Body of pancreas (tissue), 4 donors: ENCODE results near the gene RHEX. TPM values are rescaled to one million over a fixed set of nuclear protein-coding genes. Genes with fewer than 3 reads are reported as not detected.

ENCODE experiments used
- ATAC-seq: fragments of 150-250 bp; one replicate; pipeline ENCODE4 v1.9.1; 2016
- DNase-seq, 4 donors: peaks; one replicate each; pipeline ENCODE4 v3.0.0-alpha.2; 2019
- H3K27ac ChIP-seq, 4 donors: fragments of 200-600 bp; sonication (generic); 1 replicate in 3 of 4; 2 replicates in 1 of 4; pipeline versions ENCODE4 v1.5.1 to v1.6.1; 2016 to 2019; ENCODE audit warnings: mild to moderate bottlenecking in 1 of 4, mixed read lengths in 1 of 4, moderate library complexity in 1 of 4
- H3K27me3 ChIP-seq, 2 donors: fragments of 200-600 bp; sonication (generic); one replicate each; pipeline ENCODE4 v1.6.0; 2016; ENCODE audit warnings: mild to moderate bottlenecking in 1 of 2
- H3K36me3 ChIP-seq, 2 donors: fragments of 200-600 bp; sonication (generic); replicated peaks in 1 of 2; 2 replicates each; pipeline ENCODE4 v1.5.1; 2016; ENCODE audit warnings: low read depth in 2 of 2; ENCODE audit not compliant: insufficient read depth in 1 of 2
- H3K4me1 ChIP-seq: fragments of 200-600 bp; sonication (generic); one replicate; pipeline ENCODE4 v1.6.0; 2016
- H3K4me3 ChIP-seq, 2 donors: fragments of 200-600 bp; sonication (generic); 1 replicate in 1 of 2; 2 replicates in 1 of 2; pipeline ENCODE4 v1.5.1; 2016 to 2019
- H3K9me3 ChIP-seq, 3 donors: fragments of 200-600 bp; sonication (generic); 1 replicate in 2 of 3; 2 replicates in 1 of 3; pipeline ENCODE4 v1.5.1; 2016
- POLR2A ChIP-seq, 3 donors: fragments of 450-650 bp; IDR thresholded peaks; one replicate each; pipeline ENCODE4 v1.6.1; 2016; ENCODE audit warnings: antibody characterized with exemption in 3 of 3, mild to moderate bottlenecking in 2 of 3
- WGBS, 2 donors: methylation state at CpG; one replicate each; pipeline ENCODE4 v1.1.5; 2017; 5-methylcytosine and 5-hydroxymethylcytosine counted together
- intact Hi-C: fragments of 100-400 bp; cut with DNase I; formaldehyde crosslinking; loops from one replicate; pipeline ENCODE4 v1.15.1; 2023
- total RNA-seq, 2 donors: library from RNA; depleted of rRNA; stranded (reverse); fragments of >200 nt; gene quantifications; one replicate each; pipeline ENCODE4 v1.1.0, GENCODE V29; 2016
- TF ChIP-seq, protein P1 (sequence below), 7 experiments: fragments of 450-650 bp in 4 of 7; fragments of 200-600 bp in 3 of 7; sonication (generic) in 3 of 7; IDR thresholded peaks; one replicate each; pipeline ENCODE4 v1.5.1; 2016 to 2019; ENCODE audit warnings: antibody characterized with exemption in 7 of 7

RHEX gene
- total RNA-seq, 2 donors from 2014 or later = 0.52 TPM; not detected in 1

DNA sequence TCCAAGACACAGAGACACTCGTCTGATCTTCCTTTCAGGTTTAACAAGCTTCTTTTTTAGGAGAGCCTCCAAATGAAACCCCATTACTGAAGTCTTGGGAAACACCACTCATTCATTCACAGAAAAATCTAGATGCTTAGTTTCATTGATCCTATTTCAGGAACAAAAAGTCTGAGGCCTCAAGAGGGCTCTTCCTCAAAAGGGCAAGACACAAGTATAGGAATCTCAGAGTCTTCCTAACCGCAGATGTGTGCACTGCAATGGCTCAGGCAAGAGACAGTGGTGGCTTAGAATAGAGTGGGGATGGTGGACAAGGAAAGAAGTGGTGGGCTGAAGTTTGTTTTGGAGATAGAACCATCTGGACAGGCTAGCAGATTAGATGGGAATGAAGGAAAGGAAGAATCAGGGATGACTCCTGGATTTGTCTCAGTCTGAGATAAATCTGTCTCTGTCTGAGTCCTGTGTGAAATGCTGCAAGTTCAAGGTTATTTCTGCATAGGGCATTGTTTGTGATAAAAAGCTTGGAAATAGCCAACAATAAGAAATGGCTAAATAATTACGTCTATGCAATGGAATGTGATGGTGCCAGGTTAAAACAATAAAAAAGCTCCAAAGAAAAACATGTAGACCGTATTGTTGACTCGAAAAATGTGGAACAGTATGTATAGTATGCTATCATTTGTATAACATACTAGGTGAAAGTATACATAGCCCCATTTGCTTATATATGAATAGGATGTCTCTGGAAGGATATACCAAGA, 20.4 kb upstream of the RHEX start:
- intact Hi-C loops = loop anchor here (5.0 kb wide), 1 partner anchor 75 kb away; no protein-coding TSS in a partner anchor
- no peak for ATAC-seq
- no peak overlapping the region for H3K4me3 ChIP-seq

GRCh38 chr1:206035027-206035426, 17.9 kb upstream of the RHEX start:
- TF ChIP-seq, protein P1, sequence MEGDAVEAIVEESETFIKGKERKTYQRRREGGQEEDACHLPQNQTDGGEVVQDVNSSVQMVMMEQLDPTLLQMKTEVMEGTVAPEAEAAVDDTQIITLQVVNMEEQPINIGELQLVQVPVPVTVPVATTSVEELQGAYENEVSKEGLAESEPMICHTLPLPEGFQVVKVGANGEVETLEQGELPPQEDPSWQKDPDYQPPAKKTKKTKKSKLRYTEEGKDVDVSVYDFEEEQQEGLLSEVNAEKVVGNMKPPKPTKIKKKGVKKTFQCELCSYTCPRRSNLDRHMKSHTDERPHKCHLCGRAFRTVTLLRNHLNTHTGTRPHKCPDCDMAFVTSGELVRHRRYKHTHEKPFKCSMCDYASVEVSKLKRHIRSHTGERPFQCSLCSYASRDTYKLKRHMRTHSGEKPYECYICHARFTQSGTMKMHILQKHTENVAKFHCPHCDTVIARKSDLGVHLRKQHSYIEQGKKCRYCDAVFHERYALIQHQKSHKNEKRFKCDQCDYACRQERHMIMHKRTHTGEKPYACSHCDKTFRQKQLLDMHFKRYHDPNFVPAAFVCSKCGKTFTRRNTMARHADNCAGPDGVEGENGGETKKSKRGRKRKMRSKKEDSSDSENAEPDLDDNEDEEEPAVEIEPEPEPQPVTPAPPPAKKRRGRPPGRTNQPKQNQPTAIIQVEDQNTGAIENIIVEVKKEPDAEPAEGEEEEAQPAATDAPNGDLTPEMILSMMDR (IDR thresholded peaks at IDR 0.05) = no peak
- TF ChIP-seq POLR2A (IDR thresholded peaks at IDR 0.05) = no peak
- intact Hi-C loops = no loop called here
- H3K36me3 ChIP-seq = no peaks in the 10 kb centered on the region
- H3K27me3 ChIP-seq = peaks cover 0 to 3% of the 10 kb centered on the region in 2 donors
- no peaks in the 10 kb centered on the region for H3K4me1 ChIP-seq
- no peak overlapping the region for H3K4me3 ChIP-seq
- DNase-seq = no peak
- no peaks in the 10 kb centered on the region for H3K9me3 ChIP-seq
- no peak for ATAC-seq
- no peak overlapping the region for H3K27ac ChIP-seq
- 41 to 58% methylated on average over 5 of the region's 5 CpGs for WGBS, 2 donors

More for the DNA sequence above, 20.4 kb upstream of the RHEX start:
- DNase-seq = no peak
- WGBS, 2 donors = 55 to 63% methylated on average over 5 of the region's 5 CpGs
- Histone ChIP-seq H3K9me3 (no peaks in the 10 kb centered on the region), H3K36me3 (no peaks in the 10 kb centered on the region), H3K27me3 (no peaks in the 10 kb centered on the region), H3K4me1 (no peaks in the 10 kb centered on the region), H3K27ac (no peak overlapping the region)
- TF ChIP-seq, protein P1 (IDR thresholded peaks at IDR 0.05) = no peak

- WGBS, 2 donors = 40 to 53% methylated on average over 2 of the region's 2 CpGs
- Histone ChIP-seq H3K4me1 (no peaks in the 10 kb centered on the region), H3K9me3 (no peaks in the 10 kb centered on the region), H3K36me3 (no peaks in the 10 kb centered on the region), H3K4me3 (no peak overlapping the region), H3K27me3 (peaks cover 0 to 3% of the 10 kb centered on the region in 2 donors), H3K27ac (no peak overlapping the region)
- no peak for DNase-seq
- TF ChIP-seq, protein P1 (IDR thresholded peaks at IDR 0.05) = no peak
- TF ChIP-seq POLR2A (IDR thresholded peaks at IDR 0.05) = no peak
- intact Hi-C loops = no loop called here
- no peak for ATAC-seq
Measured at GRCh38 chr1:206036663-206037455, 16.1 kb upstream of the RHEX start.

- Histone ChIP-seq H3K36me3 (no peaks in the 10 kb centered on the region), H3K4me3 (no peak overlapping the region), H3K27me3 (peaks cover 0 to 3% of the 10 kb centered on the region in 2 donors), H3K27ac (no peak overlapping the region), H3K4me1 (no peaks in the 10 kb centered on the region), H3K9me3 (no peaks in the 10 kb centered on the region)
- intact Hi-C loops = no loop called here
- TF ChIP-seq, protein P1 (IDR thresholded peaks at IDR 0.05) = no peak
- no peak for TF ChIP-seq POLR2A (IDR thresholded peaks at IDR 0.05)
- ATAC-seq = no peak
- 82 to 86% methylated on average over 9 of the region's 9 CpGs for WGBS, 2 donors
- no peak for DNase-seq
Measured at GRCh38 chr1:206037581-206037980, 15.4 kb upstream of the RHEX start.
